GM21528 (cell line): ENCODE measurements around the gene IL1R2.
"Not testable (repeated sequence)": the region's sequence is repeated elsewhere in the genome, so short reads cannot be mapped to it uniquely, and the experiment has no call there.

Source experiments
- ATAC-seq: cut with Tn5 transposase; IDR thresholded peaks from one replicate; pipeline ENCODE4 v1.9.1; 2021; ENCODE audit warnings: mild to moderate bottlenecking, moderate library complexity; ENCODE audit not compliant: unreplicated experiment, low FRiP score

Gene IL1R2

DNA sequence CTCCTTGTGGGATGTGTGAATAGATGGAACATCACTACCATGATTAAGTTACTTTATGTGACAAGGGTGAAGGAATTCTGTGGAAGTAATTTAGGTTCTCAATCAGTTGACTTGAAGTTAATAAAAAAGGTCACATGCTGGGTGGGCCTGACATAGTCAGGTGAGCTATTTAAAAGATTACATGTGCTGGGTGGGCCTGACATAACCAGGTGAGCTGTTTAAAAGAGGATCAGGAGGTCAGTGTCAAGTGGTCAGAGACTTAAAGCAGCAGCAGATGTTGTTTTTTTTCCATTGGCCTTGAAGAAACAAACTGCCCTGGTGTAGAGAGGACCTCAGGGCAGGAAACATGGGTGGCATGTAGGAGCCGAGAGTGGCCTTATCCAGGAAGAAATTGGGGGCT is 3.3 kb downstream of the IL1R2 start:
- no peak for ATAC-seq

DNA sequence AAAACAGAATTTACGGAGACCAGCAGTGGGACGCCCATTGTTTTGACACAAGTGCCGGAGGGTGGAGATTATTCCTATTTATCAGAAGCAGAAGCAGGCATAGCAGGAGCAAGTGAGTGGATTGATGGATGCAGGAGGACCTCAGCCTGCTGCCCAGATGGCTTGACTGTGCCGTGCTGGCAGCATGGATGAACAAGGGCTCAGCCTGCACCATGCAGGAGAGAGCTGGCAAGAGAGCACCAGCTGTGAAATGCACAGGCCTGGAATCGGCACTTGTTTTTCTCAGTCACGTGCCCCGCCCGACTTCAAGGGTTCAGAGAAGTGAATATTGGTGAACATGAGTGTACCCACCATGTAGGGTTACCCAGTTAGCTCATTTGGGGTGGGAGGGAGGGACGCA is 4.0 kb downstream of the IL1R2 start:
- ATAC-seq, result no peak

DNA sequence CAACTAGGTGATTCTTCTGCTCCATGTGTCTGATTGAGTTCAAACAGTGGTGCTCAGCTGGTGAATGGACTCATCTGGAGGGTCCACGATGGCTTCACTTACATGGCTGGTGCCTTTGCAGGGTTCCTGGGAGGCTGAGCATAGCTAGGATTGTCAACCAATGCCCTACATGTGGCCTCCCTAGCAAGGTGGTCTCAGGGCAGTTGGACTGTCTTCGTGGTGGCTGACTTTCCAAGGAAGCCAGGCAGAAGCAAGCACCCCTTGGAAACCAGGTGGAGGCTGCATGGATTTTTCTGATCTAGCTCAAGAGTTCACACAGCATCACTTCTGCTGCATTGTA is 6.8 kb downstream of the IL1R2 start:
- ATAC-seq, result no peak

DNA sequence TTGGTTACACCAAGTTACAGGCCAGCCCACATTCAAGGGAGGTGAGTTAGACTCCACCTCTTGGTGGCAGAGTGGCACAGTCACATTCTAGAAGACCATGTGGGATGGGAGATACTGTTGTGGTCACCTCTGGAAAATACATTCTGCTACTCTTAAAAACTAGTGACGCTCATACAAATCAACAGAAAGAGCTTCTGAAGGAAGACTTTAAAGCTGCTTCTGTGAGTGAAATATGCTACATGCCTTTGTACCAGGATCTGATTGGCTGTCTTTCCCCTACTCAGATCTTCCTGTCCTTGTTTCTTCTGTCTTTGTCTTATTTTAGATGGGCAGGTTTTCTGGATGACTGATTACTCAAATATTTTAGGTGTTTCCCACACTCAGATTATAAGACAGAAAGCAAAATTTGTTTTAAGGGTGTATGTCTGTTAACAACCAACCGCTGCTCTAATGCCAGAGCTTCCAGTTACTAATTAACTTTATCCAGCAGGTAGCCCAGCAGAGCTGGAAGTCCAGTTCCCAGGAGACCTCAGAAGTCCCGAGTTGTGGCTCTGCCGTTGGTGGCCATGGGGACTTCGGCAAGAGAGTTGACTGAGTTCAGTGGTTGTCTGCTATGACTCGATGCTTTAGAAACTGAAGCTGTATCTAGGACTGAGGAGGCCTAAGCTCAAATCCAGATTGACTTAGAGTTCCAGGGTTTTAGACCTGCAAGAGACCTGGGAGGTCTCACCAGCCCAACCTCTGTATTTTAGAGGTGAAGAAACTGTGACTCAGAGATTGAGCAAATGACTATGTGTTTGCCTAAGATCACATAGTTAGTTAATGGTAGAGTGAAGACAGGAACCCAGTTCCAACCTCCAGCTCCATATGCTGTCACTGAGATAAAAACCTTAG is 7.4 kb downstream of the IL1R2 start:
- no peak for ATAC-seq

- no peak for ATAC-seq
These were observed 8.3 kb downstream of the IL1R2 start for GRCh38 chr2:102000012-102000411.

GRCh38 chr2:102000813-102001766 is 9.3 kb downstream of the IL1R2 start:
- ATAC-seq, result no peak

DNA sequence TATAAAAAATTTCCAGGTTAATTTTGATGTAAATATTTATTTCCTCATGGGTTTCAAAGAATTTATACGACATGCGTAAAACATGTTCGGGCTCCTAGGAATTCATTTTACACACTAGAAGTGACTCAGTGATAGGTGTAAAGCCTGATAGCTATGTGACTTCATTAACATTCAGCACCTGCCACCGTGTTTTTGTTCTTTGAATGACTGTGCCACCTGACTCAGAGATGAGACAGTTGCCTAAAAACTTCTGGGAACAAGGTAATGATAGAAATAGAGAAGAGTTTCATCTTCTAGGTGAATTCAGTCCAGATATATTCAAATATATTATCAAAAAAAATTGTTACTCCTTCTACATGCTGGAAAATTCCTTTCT is 10.0 kb downstream of the IL1R2 start:
- no peak for ATAC-seq

DNA sequence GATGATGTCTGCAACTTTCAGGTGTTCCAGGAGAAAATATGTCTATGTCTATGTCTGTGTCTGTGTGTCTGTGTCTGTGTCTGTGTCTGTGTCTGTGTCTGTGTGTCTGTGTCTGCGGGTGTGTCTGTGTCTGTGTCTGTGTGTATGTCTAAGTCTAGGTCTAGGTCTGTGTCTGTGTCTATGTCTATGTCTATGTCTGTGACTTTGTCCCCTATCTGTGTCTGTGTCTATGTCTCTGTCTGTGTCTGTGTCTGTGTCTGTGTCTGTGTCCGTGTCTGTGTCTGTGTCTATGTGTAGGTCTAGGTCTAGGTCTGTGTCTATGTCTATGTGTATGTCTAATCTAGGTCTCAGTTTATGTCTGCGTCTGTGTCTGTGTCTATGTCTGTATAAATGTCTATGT is 10.5 kb downstream of the IL1R2 start:
- ATAC-seq, result no peak

DNA sequence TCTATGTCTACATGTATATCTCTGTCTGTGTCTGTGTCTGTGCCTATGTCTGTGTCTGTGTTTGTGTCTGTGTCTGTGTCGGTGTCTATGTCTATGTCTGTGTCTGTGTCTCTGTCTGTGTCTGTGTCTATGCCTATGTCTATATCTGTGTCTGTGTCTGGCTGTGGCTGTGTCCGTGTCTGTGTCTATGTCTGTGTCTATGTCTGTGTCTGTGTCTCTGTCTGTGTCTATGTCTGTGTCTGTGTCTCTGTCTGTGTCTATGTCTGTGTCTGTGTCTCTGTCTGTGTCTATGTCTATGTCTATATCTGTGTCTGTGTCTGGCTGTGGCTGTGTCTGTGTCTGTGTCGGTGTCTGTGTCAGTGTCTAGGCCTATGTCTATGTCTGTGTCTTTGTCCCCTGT is 11.1 kb downstream of the IL1R2 start:
- ATAC-seq, result not testable (repeated sequence)

DNA sequence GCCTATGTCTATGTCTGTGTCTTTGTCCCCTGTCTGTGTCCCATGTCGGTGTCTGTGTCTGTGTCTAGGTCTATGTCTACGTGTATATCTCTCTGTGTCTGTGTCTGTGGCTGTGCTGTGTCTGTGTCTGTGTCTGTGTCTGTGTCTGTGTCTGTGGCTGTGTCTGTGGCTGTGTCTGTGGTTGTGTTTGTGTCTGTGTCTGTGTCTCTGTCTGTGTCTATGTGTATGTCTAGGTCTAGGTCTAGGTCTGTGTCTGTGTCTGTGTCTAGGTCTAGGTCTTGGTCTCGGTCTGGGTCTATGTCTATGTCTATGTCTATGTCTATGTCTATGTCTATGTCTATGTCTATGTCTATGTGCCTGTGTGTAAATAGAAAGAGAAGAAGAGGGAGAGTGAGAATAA is 11.9 kb downstream of the IL1R2 start:
- ATAC-seq, result no peak

GRCh38 chr2:102004581-102004980 is 12.8 kb downstream of the IL1R2 start:
- no peak for ATAC-seq

GRCh38 chr2:102005449-102005848 is 13.7 kb downstream of the IL1R2 start:
- ATAC-seq, result no peak

DNA sequence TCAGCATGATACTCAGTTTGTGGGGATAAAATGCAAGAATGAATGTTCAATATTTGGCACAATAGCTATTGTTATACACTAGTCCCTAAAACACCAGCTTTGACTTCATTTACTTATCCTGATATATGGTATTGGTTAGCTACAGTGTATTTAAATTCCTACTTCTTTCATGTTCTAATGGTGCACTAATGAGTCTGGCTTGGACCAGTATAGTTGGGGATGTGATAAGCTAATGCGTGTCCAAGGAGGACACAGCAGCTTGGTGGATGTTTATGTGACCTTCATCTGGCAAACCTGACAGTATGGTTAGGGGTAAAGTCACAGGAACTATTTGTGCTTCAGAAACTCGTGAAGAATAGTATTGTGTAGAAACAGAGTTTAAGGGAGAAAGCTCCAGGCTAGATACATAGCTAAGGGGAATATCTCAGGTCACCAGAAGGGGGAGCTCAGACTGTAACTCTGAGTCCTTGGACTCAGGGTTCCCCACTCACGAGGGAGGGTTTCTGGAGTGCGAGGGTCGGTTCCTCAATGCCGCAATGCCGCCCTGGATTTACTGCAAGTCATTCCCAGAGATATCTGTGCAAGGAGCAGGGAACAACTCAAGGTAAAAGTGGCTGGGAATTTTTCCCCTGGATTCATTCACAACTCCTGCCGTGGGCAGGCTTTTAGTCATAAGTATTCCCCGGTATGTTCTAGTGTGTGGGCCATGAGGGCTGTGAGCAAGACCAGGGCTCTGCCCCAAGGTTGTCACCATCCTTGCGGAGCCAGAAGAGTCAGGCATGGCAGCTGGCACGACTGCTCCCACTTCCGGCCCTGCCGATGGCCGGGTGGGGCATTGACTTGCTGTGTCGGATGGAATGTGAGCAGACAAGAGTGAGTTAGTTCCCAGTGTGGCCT is 14.5 kb downstream of the IL1R2 start:
- no peak for ATAC-seq

- no peak for ATAC-seq
These were observed 15.1 kb downstream of the IL1R2 start for GRCh38 chr2:102006886-102007278.

DNA sequence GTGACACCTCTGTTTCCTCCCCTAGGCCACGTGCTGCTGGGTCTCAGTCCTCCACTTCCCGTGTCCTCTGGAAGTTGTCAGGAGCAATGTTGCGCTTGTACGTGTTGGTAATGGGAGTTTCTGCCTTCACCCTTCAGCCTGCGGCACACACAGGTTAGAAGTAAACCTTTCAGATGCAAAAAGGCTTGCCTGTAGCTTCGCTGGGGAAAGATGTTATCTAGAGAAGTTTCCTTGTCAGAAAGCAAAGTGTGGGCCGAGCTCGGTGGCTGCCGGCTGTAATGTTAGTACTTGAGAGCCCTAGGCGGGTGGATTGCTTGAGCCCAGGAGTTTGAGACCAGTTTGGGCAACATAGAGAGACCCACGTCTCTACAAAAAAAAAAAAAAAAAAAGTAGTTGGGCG is 16.7 kb downstream of the IL1R2 start:
- no peak for ATAC-seq

DNA sequence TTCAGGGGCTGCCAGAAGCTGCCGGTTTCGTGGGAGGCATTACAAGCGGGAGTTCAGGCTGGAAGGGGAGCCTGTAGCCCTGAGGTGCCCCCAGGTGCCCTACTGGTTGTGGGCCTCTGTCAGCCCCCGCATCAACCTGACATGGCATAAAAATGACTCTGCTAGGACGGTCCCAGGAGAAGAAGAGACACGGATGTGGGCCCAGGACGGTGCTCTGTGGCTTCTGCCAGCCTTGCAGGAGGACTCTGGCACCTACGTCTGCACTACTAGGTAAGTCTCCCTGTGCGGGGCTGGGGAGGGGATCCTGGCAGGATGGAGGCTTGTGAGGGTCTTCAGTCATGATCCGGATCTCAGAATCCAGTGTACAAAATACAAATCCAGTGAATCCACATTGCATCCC is 17.8 kb downstream of the IL1R2 start:
- ATAC-seq, result no peak

- no peak for ATAC-seq
These were observed 19.1 kb downstream of the IL1R2 start for GRCh38 chr2:102010902-102011301.

- no peak for ATAC-seq
These were observed 20.4 kb downstream of the IL1R2 start for GRCh38 chr2:102012061-102012614.

GRCh38 chr2:102013206-102014040 is 21.7 kb downstream of the IL1R2 start:
- ATAC-seq, result no peak

DNA sequence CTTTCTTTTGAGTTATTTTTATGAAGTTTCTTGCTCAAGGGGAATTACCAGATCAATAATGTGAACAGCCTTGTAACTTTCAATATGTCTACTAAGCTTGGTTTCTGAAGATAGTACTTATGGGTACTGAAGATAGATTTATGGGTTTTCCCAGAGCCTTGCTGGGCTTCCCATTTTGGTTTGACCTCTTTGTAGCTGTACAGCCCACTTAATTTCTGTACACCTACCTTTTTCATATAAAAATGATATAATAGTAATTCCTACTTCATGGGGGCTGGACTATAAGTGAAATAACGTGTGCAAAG is 22.2 kb downstream of the IL1R2 start:
- ATAC-seq, result no peak
